GM18907 (cell line): Measurements from ENCODE around the gene TAF10.

Experiments
- ATAC-seq: cut with Tn5 transposase; IDR thresholded peaks from one replicate; pipeline ENCODE4 v1.9.1; 2021; ENCODE audit warnings: mild to moderate bottlenecking, moderate library complexity; ENCODE audit not compliant: unreplicated experiment

Gene TAF10

GRCh38 chr11:6612213-6613041, at the start of gene TAF10:
Gene TAF10 (minus strand): TSS chr11:6612216. CDS start chr11:6612189, 27 bp downstream.
- ATAC-seq = peak; percentile 85

DNA sequence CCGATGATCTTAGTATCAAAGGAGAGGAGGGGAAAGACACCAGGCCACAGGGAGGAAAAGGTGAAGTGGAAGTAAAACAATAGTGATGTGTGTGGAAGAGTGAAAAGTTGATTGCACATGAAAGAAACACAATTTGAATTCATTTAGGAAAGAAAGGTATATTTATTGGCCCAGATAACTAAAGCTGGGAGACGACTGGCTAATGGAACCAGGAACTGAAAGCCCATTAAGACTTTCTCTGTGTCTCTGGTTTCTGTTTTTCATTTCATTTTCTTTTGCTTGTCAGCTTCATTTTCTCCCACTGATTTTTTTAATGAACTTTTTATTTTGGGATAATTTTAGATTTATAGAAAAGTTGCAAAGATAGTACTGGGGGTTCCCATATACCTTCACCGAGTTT, 48.7 kb upstream of the TAF10 start:
- no peak for ATAC-seq

- ATAC-seq = no peak
These were observed 46.6 kb upstream of the TAF10 start for GRCh38 chr11:6658647-6659046.

GRCh38 chr11:6657346-6657745, 45.3 kb upstream of the TAF10 start:
- ATAC-seq = no peak

DNA sequence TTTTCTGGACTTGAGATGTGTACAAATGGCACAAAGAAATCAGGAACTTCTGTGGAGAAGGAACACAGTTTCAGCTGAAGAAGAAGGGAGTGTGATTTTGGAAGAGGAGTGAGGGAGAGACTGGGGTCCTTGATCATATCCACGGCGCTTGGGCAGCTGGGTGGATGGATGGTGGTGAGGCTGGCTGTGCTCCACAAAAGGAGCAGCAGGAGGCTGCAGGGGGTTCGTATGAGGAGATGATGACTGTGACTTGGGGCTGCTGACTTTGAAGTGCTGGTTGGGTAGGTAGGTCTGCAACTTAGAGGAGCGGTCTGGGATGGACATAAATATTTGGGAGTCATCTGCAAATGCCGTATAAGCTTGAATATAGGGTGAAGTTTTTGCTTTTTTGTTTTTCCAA, 44.9 kb upstream of the TAF10 start:
- no peak for ATAC-seq

DNA sequence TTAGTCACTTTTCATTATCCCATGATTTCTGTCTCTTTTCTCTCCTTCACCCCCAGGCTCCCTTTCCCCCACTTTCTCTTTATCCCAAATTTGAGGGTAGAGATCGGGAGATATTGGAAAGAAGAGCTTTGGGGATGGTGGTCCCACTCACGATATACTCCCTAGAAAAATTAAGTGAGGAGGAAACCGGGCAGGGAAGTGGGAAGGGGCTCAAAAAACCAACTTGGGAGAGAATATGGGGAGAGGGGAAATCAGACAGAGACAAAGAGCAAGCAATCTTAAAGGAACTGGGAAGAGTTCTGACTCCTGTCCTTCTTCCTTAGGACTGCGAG, 44.5 kb upstream of the TAF10 start:
- no peak for ATAC-seq

DNA sequence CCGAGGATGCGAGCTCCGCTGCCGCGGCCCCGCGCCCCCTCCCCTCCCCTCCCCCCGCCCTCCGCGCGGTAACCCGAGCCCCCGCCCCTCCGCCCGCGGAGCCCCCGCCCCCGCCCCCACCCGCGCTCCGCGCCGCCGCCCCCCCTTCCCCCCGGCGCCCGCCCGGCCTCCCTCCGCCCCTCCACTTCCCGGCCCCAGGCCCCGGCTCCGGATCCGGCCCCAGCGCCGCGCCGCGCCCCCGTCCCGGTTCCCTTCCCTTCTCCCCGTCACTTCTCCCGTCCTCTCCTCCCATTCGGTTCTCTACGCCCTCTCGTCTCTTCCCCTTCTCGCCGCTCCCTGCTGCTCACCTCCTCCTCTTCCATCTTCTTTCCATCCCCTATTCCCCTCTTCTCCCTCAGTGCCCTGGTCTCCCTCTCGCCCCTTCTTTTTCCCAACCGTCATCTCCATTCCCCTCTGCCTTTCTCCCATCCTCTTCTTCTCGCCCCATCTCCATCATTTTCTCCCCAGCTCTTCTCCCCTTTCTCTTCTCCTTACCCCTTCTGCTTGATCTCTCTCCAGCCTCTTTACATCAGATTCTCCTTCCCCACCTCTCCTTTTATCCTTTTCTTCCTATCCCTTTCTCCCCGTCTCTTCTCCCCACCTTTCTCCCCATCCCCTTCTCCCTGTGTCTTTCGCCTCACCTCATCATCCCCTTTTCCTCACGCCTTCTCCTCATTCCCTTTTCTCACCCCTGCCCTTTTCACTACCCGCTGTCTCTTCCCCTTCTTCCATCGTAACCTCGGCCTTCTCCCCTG, 44.0 kb upstream of the TAF10 start, which contains the start of gene DCHS1:
TSS of gene DCHS1 (minus strand) at position 20 of the 794 bp plus-strand sequence. CDS start 14,196 bp downstream, outside the sequence.
- ATAC-seq = no peak

DNA sequence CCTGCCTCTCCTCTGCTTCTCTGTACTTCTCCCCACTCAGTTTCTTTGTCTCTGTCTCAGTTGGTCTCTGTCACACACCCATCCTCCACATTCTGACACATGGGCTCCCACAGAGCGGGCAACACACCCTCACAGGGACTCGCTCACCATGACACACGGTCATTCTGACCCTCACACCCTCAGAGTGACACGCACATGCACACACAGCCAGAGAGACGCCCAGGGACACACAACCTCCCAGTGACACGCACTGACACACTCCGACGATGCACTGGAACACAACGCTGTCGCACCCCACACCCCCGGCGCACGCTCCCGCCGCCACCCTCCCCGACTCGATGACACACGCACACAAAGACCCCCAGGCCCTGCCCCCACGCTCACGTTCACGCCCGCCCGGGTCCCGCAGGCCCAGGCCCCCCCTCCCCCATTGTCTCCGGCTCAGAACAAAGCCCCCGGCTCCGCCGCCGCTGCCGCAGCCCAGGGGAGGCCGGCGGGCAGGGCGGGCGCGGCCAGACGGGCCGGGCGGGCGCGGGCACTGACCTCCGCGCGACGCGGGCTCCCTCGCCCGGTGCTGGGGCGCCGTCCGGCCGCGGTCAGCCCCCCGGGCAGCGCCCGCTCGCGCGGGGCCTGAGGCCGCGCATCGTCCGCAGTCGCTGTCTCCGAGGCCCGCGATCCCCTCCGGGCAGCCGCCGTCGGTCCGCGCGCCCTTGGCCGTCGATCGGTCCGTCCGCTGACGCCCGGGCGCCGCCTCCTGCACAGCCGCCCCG, 43.2 kb upstream of the TAF10 start:
- ATAC-seq = no peak

DNA sequence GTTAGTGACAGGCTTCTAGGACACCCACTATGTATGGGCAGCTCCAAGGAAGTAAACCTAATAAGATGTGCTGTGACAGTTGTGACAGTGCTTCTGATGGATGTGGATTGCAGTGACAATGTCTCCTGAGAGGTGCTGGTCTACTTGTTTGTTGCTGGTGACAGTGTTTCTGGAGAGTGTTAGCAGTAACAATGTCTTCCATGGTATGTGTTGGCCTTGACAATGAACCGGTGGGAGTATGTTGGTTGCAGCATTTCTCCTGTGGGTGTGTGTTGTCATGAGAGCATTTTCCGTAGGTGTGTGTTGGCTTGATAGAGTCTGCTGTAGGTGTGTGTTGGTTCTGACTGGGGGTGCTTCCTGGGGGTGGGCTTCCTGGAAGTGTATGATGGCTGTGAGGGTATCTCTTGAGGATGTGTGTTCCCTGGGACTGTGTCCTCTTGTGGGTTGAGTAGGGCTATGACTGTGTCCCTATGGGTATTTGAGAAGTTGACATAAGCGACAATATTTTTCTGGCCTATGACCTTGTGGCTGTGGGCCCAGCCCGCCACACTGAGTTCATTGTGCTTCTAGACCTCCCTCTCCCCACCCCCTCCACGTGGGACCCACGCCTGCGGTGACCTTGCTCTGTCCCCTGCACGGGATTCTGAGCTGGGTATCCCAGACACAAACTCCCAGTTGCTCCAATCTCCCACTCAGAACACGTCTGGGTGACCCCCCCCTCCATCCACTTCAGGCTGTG, 42.4 kb upstream of the TAF10 start:
- no peak for ATAC-seq

DNA sequence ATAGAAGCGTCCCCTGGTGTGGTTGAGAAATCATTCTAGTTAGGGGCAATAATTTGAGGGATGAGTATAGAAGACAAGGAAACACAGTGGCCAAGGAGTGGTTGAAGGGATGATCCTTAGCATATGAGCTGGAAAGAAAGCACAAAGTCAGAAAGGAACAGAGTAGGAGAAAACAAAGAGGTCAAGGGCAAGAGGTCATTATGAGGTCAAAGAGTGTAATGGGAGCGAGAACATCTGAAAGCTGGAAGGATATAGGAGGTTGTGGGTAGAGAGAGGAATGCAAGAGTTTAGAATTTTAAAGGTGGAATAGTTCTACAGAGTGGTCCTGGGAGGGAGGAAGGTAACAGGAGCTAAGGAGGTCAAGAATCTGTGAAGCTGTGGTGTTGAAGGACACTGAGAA, 41.6 kb upstream of the TAF10 start:
- ATAC-seq = no peak

GRCh38 chr11:6653097-6653496, 41.1 kb upstream of the TAF10 start:
- ATAC-seq = no peak

GRCh38 chr11:6652182-6652581, 40.2 kb upstream of the TAF10 start:
- no peak for ATAC-seq

DNA sequence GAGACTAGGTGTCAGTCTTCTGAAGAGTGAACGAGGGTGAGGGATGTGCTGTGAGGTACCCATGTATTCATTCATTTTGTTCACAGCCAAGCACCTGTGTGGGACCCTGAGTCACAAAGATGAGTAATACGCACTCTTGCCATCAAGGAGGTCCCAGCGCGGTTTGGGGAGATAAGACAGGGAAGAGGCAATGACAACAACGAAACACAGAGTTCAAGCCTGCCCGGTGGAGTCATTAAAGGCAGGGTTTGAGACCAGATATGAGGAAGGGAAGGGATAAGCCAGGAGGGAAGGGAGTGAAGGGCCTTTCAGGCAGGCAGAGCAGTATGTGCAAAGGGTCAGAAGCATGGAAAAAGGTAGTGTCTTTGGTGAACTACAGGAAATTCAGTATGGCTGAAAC, 39.0 kb upstream of the TAF10 start:
- ATAC-seq = no peak

DNA sequence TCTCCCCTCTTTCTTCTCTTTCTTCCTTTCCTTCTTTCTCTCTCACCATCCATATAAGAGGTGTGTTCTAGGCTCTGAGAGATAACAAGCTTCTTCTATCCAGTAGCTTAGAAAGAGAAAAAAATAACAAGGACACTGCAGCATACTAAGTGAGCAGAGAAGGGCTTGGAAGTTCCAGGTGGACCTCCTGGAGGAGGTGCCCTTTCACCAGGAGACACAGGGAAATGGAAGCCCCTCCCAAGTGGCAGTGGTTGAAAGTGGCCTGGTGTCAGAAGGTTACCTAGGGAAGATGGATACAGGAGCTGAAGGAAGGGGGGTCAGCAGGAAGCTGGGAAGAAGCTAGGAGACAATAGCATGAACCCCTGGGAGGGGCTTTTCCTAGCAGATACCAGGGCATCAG, 38.1 kb upstream of the TAF10 start:
- no peak for ATAC-seq

DNA sequence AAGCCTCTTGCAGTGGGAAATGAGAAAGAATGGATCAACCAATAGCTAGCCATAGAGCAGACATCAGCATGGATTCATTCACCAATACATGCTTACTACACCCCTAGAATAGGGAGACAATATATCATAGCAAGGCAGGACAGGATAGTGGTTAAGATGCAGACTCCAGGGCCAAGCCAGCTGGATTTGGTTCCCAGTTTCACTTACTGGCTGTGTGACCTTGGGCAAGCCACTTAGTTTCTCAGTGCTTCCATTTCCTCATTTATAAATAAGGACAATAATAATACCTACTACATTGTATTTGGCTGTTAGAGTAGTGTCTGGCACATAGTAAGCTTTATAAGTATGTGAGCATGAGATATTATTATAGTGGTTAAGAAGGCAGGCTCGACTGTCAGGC, 36.5 kb upstream of the TAF10 start:
- no peak for ATAC-seq

DNA sequence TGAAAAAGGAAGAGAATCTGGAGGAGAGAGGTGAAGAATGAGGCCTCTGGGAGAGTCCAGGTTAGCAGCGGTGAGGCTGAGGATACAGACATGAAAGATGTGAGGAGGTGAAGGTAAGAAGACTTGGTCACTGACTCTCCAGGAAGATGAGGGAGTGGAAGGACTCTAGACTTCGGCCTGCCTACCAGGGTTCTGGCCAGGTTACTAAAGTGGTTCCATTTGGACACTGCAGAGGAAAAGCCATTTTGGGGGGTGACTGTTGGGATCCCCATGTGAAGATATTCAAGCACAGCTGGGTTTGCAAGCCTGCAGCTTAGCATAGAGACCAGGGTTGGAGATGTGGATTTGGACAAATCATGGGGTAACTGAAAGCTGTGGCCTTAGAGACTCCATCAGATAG, 35.8 kb upstream of the TAF10 start:
- no peak for ATAC-seq

DNA sequence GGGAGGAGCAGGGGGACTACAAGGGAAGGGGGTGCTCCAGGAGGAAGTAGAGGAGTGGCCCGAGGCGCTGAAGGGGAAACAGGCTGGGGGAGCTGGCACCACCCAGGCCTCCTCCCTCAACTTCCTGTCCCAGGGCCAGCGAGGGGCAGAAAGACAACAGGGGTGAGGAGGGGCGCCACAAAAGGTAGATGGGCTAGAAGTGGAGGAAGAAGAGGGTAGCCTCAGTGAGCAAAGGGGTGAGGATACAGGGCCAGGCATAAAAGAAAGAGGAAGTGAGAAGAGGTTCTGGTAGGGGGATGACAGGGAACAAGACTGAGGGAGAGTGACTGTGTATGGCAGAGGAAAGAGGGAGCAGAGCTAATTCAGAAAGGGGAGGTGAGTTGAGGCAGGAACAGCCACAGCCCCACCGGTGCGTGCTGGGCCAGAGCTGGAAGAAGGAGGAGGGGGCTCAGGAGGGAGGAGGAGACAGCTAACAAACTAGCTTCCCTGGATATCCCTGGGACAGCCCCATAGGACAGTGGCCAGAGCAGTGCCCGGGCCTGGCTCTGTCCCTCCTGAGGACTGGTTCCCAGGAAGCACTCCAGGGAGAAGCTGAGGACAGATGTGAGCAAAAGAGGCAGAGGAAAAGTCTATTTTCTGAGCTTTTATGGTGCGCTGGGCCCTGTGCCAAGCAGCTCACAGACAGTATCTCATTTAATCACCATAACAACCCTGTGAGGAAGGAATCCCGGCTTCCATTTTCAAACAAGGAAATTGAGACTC, 35.1 kb upstream of the TAF10 start:
- ATAC-seq = peak; percentile 94

DNA sequence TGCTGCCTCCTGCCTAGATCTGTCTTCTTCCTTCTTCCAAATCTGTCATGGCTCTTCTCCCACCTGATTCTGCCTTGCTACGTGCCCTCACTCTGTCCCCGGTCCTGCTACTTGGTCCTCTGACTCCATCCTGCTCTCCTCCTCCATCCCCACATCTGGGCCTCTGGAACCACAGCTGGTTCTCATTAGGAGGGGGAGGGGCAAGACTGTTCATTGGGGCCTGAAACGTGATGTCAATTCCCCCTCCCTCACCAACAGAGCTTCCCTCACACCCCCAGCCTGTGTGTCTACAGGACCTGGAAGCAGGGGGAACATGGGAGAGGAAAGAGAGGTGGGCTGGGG, 34.5 kb upstream of the TAF10 start:
- peak; percentile 2 for ATAC-seq

DNA sequence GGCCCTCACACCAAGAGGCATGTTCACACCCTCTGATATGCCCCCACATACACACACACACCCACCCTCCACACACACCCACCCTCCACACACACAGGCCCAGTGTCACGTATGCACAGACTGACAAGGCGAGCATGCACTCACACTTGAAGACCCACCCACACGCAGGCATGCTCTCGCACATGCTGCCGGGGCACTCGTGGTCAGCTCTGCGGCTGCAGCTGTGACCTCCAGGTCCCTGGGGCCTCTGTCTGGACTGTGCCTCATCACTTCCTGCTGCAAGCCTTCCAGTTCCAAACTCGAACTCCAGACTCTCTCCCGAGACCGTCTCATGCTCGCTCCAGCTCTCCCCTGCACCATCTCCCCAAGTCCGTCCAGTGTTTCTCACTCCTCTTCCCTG, 34.1 kb upstream of the TAF10 start:
- peak; percentile 55 for ATAC-seq

DNA sequence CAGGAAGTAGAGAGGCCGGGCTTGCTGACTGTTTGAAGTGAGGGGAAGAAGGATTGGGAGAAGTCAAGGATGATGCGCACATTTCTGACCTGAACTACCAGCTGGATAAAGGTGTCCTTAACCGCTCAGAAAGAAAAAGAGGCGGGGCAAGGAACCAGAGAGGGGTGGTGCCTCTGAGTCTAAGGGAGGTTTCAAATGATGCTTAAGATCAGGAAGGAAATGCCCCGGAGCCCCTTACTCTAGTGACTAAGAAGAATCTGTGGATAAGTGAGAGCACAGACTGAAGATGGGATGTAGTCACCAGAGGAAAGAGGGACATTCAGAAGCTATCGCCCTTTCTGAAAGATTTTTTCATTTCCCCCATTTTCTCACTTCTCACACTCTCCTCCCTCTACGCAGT, 30.9 kb upstream of the TAF10 start:
- no peak for ATAC-seq
